Measurements from ENCODE around the gene SERGEF.

DNA sequence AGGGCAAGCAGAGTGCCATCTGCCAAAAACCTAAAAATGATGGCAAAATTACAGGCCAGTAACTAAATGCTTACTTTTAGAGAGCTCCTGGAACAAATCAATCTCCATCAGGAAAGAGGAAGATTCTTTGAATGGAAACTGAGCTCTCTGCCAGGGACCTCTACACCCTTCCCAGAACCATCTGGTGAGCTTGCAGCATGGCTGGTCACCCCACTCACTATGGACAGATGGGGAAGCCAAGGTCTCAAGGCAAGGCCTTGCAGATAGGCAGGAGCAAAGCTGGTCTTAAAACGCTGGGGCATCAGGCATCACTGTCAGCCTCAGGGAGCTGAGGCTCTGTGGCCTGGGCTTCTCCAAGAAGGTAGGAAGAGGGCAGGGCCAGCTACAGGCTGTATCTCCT is 36.2 kb downstream of the SERGEF start:
- TF ChIP-seq ZNF841 (CRISPR knock-in tag; IDR thresholded peaks at IDR 0.05; ENCODE audit: borderline replicate concordance) (no peak), NFE2L2 (IDR thresholded peaks at IDR 0.05; ENCODE audit: low read length) (no peak), BRCA1 (CRISPR knock-in tag; IDR thresholded peaks at IDR 0.05) (no peak), TCF7 (IDR thresholded peaks at IDR 0.05; ENCODE audit: low read depth) (no peak), ZNF546 (CRISPR knock-in tag; conservative IDR thresholded peaks at IDR 0.05) (no peak), ZNF263 (CRISPR knock-in tag; IDR thresholded peaks at IDR 0.05) (no peak)
- TF ChIP-seq, protein P1, sequence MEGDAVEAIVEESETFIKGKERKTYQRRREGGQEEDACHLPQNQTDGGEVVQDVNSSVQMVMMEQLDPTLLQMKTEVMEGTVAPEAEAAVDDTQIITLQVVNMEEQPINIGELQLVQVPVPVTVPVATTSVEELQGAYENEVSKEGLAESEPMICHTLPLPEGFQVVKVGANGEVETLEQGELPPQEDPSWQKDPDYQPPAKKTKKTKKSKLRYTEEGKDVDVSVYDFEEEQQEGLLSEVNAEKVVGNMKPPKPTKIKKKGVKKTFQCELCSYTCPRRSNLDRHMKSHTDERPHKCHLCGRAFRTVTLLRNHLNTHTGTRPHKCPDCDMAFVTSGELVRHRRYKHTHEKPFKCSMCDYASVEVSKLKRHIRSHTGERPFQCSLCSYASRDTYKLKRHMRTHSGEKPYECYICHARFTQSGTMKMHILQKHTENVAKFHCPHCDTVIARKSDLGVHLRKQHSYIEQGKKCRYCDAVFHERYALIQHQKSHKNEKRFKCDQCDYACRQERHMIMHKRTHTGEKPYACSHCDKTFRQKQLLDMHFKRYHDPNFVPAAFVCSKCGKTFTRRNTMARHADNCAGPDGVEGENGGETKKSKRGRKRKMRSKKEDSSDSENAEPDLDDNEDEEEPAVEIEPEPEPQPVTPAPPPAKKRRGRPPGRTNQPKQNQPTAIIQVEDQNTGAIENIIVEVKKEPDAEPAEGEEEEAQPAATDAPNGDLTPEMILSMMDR (CRISPR knock-in tag; IDR thresholded peaks at IDR 0.05) = no peak
